Motor neuron (in vitro differentiated cells): ENCODE data around the gene LRTM1. TPM values are rescaled to one million over a fixed set of nuclear protein-coding genes. Genes with fewer than 3 reads are reported as not detected.

Source experiments
- ATAC-seq, 8 experiments: fragments of 200-7000 bp; cut with Tn5 transposase; replicated peaks in 6 of 8; 2 replicates each; pipeline ENCODE4 v1.8.0; 2021; ENCODE audit warnings: mild to moderate bottlenecking in 8 of 8, moderate library complexity in 8 of 8
- H3K27ac ChIP-seq, 2 donors: fragments of 250-450 bp; sonication (Bioruptor Pico); 2 replicates each; pipeline ENCODE4 v1.9.0; 2021; ENCODE audit warnings: antibody characterized with exemption in 2 of 2, mild to moderate bottlenecking in 2 of 2, moderate library complexity in 1 of 2
- H3K4me1 ChIP-seq, 2 donors: fragments of 250-450 bp; sonication (Bioruptor Pico); replicated peaks in 1 of 2; 2 replicates each; pipeline ENCODE4 v1.6.1; 2021; ENCODE audit warnings: antibody characterized with exemption in 2 of 2, mild to moderate bottlenecking in 2 of 2, moderate library complexity in 1 of 2
- H3K4me3 ChIP-seq, 5 donors: fragments of 250-450 bp; sonication (Bioruptor Pico); 2 replicates each; pipeline ENCODE4 v1.9.0; 2021; ENCODE audit warnings: antibody characterized with exemption in 5 of 5, mild to moderate bottlenecking in 5 of 5, moderate library complexity in 4 of 5
- WGBS, 10 experiments: fragments of 450-650 bp; shearing (Covaris generic); methylation state at CpG; one replicate each; pipeline ENCODE4 v1.0.0; 2022; 5-methylcytosine and 5-hydroxymethylcytosine counted together
- in situ Hi-C, 9 experiments: fragments of 400-800 bp; cut with MboI; loops; one replicate each; pipeline ENCODE4 v1.15.0; 2021; ENCODE audit warnings: low sequenced_read_pairs in 9 of 9, low pct_unique_long_range_greater_than_20kb in 2 of 9; ENCODE audit not compliant: unreplicated experiment in 9 of 9
- total RNA-seq, 8 experiments: library from RNA; unstranded; fragments of 300-600 nt; gene quantifications; 2 replicates each; pipeline versions ENCODE4 v1.2.3 to v1.2.4, GENCODE V29; 2022

The LRTM1 gene
- total RNA-seq, 8 experiments from 2014 or later, result 0.16 to 1.2 (median 0.36) TPM; not detected in 2

GRCh38 chr3:54901906-54902685 lies 25.8 kb downstream of the LRTM1 start:
- Histone ChIP-seq H3K27ac (peak overlapping the region in 1 of 2 donors; percentile 40), H3K4me3 (no peak overlapping the region), H3K4me1 (peaks cover 4 to 17% of the 10 kb centered on the region in 2 donors)
- WGBS, 10 experiments, result 20 to 91% (median 62%) methylated on average over 1 to 4 of the region's 4 CpGs
- peak in 5 of 8 experiments; percentile 81 to 94 (median 84) for ATAC-seq
- in situ Hi-C loops, result no loop called here

DNA sequence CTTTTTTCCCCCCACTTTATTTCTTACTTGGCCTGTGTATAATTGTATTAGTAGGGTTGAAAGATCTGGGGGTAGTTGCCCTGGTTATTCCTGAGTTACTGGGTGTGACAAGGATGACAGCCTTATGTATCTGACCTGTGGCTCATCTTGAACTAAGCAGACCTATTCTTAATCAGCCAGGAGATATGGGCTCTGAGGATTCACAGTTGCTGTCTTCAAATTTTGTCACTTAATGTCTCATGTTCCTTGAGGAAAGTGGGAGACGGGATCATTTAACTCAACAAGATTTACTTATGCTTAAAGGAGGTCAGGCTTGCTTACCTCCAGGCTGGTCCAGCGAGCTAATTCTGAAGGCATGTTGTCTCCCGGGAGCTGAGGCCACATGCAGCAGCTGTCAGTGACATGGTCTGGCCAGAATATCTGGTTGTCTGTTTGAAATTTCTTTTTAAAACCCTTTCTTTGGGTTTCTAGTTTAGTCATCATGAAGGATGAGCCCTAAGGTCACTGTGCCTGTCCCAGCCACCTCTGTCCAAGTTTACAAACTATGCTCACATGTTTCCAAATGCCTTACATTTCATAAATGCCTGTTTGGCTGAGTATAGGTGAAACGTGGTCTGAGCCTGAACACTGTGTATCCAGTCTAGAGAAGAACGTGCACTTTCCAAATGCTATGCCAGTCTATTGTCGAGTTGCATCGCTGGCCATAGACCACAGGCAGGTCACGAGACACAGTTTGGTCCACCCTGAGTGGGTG lies 26.8 kb downstream of the LRTM1 start:
- peaks cover 4 to 17% of the 10 kb centered on the region in 2 donors for H3K4me1 ChIP-seq
- 15 to 87% (median 79%) methylated on average over 2 to 7 of the region's 8 CpGs; no CpG with 5 or more reads in 1 of the 10 experiments for WGBS, 10 experiments
- no peak overlapping the region for H3K4me3 ChIP-seq
- peak overlapping the region in 1 of 2 donors; percentile 40 for H3K27ac ChIP-seq
- ATAC-seq, result peak in 1 of 8 experiments; percentile 20
- in situ Hi-C loops, result no loop called here

DNA sequence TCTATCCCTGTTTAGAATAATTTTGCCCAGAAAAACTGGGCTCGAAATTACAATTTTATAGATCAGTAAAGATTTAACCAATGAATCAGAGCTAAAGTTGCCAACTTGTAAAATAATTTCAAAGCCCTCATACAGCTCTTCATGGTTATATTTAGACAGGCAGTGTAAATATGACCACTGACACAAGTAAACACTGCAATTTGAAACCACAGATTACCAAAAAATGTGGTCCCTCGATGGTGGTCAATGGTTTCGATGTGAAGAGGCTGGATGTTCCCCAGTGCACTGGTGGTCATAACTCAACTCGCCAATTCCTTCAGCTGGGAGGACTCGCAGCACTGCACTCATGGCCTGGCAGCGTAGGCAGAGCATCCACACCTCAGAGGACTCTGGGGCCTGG lies 28.6 kb downstream of the LRTM1 start:
- Histone ChIP-seq H3K4me3 (no peak overlapping the region), H3K4me1 (peaks cover 4 to 17% of the 10 kb centered on the region in 2 donors), H3K27ac (no peak overlapping the region)
- in situ Hi-C loops, result loop anchor here in 1 of 9 experiments (25.0 kb wide), 1 partner anchor 263 kb away; no protein-coding TSS in a partner anchor
- 52 to 100% (median 96%) methylated on average over 1 to 6 of the region's 6 CpGs; no CpG with 5 or more reads in 1 of the 10 experiments for WGBS, 10 experiments
- no peak for ATAC-seq

- WGBS, 10 experiments, result 17 to 92% (median 83%) methylated on average over 1 to 3 of the region's 3 CpGs
- in situ Hi-C loops, result loop anchor here in 1 of 9 experiments (25.0 kb wide), 1 partner anchor 265 kb away; no protein-coding TSS in a partner anchor
- ATAC-seq, result peak in 2 of 8 experiments; percentile 69 to 74
- no peak overlapping the region for H3K27ac ChIP-seq
- H3K4me1 ChIP-seq, result peaks cover 4 to 13% of the 10 kb centered on the region in 2 donors
- H3K4me3 ChIP-seq, result no peak overlapping the region
These were observed 30.7 kb downstream of the LRTM1 start for GRCh38 chr3:54897028-54897711.

DNA sequence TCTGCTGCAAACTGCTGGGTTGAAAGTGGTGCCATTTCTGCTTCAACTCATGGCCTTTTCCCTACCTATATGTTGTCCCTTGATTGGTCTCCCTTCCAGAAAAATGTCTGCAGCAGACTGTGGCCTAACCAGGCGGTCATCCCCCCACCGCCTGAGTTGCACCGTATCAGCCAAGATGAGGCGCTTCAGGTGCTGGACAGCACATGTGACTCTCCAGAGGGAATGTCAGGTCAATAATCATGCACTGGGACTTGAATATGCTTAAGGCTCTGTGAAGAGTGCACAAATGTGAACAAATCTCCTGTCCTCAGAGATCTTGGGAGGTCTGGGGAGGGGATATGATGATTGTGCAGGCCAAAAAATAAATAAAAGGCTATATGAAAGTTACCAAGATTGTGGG lies 32.2 kb downstream of the LRTM1 start:
- no peak for ATAC-seq
- 91 to 100% (median 97%) methylated on average over 1 to 4 of the region's 4 CpGs; no CpG with 5 or more reads in 3 of the 10 experiments for WGBS, 10 experiments
- Histone ChIP-seq H3K4me3 (no peak overlapping the region), H3K27ac (no peak overlapping the region), H3K4me1 (peaks cover 2 to 11% of the 10 kb centered on the region in 2 donors)
- in situ Hi-C loops, result loop anchor here in 1 of 9 experiments (25.0 kb wide), 1 partner anchor 267 kb away; no protein-coding TSS in a partner anchor

- no peak for ATAC-seq
- H3K4me3 ChIP-seq, result no peak overlapping the region
- WGBS, 10 experiments, result 33 to 100% (median 100%) methylated on average over 1 to 2 of the region's 2 CpGs; no CpG with 5 or more reads in 1 of the 10 experiments
- peaks cover 2 to 11% of the 10 kb centered on the region in 2 donors for H3K4me1 ChIP-seq
- H3K27ac ChIP-seq, result no peak overlapping the region
- in situ Hi-C loops, result loop anchor here in 1 of 9 experiments (25.0 kb wide), 1 partner anchor 270 kb away; no protein-coding TSS in a partner anchor
These were observed 35.7 kb downstream of the LRTM1 start for GRCh38 chr3:54892168-54892567.

DNA sequence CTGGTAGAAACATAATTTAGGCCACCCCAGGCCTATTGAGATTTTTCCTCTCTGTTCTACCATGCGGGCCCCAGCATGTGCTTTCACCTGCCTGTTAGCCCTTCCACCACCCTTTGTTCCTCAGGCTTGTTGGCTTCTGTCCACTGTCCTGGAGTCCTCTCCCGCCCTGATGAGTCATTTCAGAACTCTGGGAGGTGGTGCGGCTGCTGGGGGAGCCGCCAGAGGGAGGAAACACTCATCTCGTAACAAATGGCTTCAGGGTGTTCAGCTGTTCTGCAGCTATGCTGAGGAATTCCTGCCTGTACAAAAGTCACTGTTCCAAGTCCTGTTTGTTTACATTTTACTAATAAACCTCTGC lies 36.3 kb downstream of the LRTM1 start:
- Histone ChIP-seq H3K4me3 (no peak overlapping the region), H3K4me1 (peaks cover 2 to 11% of the 10 kb centered on the region in 2 donors), H3K27ac (no peak overlapping the region)
- peak; percentile 96 to 100 (median 99) for ATAC-seq
- WGBS, 10 experiments, result 0 to 100% (median 7%) methylated on average over 1 to 4 of the region's 5 CpGs; no CpG with 5 or more reads in 3 of the 10 experiments
- in situ Hi-C loops, result loop anchor here in 1 of 9 experiments (25.0 kb wide), 1 partner anchor 271 kb away; no protein-coding TSS in a partner anchor

- Histone ChIP-seq H3K4me3 (no peak overlapping the region), H3K27ac (no peak overlapping the region), H3K4me1 (peaks cover 2 to 11% of the 10 kb centered on the region in 2 donors)
- 71 to 100% (median 80%) methylated on average over 1 to 3 of the region's 3 CpGs; no CpG with 5 or more reads in 3 of the 10 experiments for WGBS, 10 experiments
- no peak for ATAC-seq
- in situ Hi-C loops, result loop anchor here in 1 of 9 experiments (25.0 kb wide), 1 partner anchor 273 kb away; no protein-coding TSS in a partner anchor
These were observed 38.1 kb downstream of the LRTM1 start for GRCh38 chr3:54889731-54890130.

GRCh38 chr3:54888873-54889272 lies 39.0 kb downstream of the LRTM1 start:
- in situ Hi-C loops, result loop anchor here in 1 of 9 experiments (25.0 kb wide), 1 partner anchor 273 kb away; no protein-coding TSS in a partner anchor
- no peak for ATAC-seq
- no peak overlapping the region for H3K4me3 ChIP-seq
- H3K4me1 ChIP-seq, result peaks cover 2 to 11% of the 10 kb centered on the region in 2 donors
- 86 to 100% (median 100%) methylated on average over 1 of the region's 1 CpG; no CpG with 5 or more reads in 3 of the 10 experiments for whole genome bisulfite sequencing, 10 experiments
- no peak overlapping the region for H3K27ac ChIP-seq

- Histone ChIP-seq H3K4me3 (no peak overlapping the region), H3K4me1 (peaks cover 2 to 11% of the 10 kb centered on the region in 2 donors), H3K27ac (no peak overlapping the region)
- ATAC-seq, result no peak
- WGBS, 10 experiments, result 86 to 97% (median 94%) methylated on average over 1 to 9 of the region's 9 CpGs; no CpG with 5 or more reads in 1 of the 10 experiments
- in situ Hi-C loops, result loop anchor here in 1 of 9 experiments (25.0 kb wide), 1 partner anchor 274 kb away; no protein-coding TSS in a partner anchor
These were observed 39.7 kb downstream of the LRTM1 start for GRCh38 chr3:54888162-54888561.

DNA sequence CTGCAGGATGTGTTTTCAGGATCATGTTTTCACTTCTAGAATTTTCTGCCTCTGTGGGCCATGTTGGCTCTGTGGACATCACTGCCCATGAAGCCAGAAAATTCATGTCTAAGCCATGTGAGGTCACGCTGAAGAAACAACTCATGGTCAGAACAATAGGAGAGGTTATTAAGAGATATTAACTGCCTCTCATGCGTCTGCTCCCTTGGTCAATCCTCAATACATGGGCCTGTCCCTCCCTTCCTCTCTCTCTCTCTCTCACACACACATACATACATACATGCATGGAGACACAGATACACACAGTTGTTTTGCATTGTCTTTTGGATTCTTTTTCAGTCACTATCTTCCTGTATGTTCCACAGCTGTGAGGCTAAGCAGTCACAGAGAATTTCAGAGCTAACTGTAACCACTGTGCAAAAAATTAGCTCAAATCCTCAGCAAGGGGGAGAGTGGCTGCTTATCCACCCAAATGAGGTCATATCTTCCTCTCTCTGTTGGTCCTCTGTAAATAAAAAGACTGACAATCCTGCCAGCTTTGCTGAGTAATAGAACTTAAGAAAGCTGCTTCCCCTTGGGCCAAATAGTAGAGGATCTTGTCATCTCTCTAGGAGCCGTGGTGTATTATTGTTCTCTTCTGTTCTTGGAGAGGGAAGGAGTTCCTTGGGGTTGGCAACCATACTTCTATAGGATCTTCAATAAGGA lies 45.6 kb downstream of the LRTM1 start:
- 0 to 87% (median 61%) methylated on average over 1 to 3 of the region's 3 CpGs; no CpG with 5 or more reads in 1 of the 10 experiments for WGBS, 10 experiments
- in situ Hi-C loops, result loop anchor here in 1 of 9 experiments (25.0 kb wide), 1 partner anchor 280 kb away; no protein-coding TSS in a partner anchor

More for the DNA sequence above, 45.6 kb downstream of the LRTM1 start:
- no peak overlapping the region for H3K4me3 ChIP-seq
- ATAC-seq, result peak in 5 of 8 experiments; percentile 17 to 87 (median 76)
- H3K4me1 ChIP-seq, result peaks cover 10 to 15% of the 10 kb centered on the region in 2 donors
- no peak overlapping the region for H3K27ac ChIP-seq
